ENCODE measurements around the gene ZFP64. TPM values are rescaled to one million over a fixed set of nuclear protein-coding genes. Genes with fewer than 3 reads are reported as not detected.

The ZFP64 gene
- total and polyA plus RNA-seq, 4 donors, result 10.8 to 22.0 (median 14.6) TPM

GRCh38 chr20:52167232-52167840 is 24.2 kb downstream of the ZFP64 start:
- Histone ChIP-seq H3K4me3 (ENCODE audit: low read depth, low read length) (no peak overlapping the region), H3K9me3 (ENCODE audit: control insufficient read depth, insufficient read depth, low read length) (peaks cover 6% of the 10 kb centered on the region), H3K27ac (ENCODE audit: low read depth, low read length) (no peak overlapping the region), H3K36me3 (ENCODE audit: control insufficient read depth, insufficient read depth, low read length) (peaks cover 27% of the 10 kb centered on the region), H3K27me3 (ENCODE audit: control insufficient read depth, insufficient read depth, low read length) (no peaks in the 10 kb centered on the region), H3K4me1 (ENCODE audit: control insufficient read depth, insufficient read depth, low read length) (no peaks in the 10 kb centered on the region)
- 100% methylated on average over 1 of the region's 4 CpGs for WGBS (ENCODE audit: insufficient coverage)
- no peak for DNase-seq (ENCODE audit: low read depth in 4 of 6, low spot score in 6 of 6)

GRCh38 chr20:52166150-52166549 is 25.4 kb downstream of the ZFP64 start:
- Histone ChIP-seq H3K9me3 (ENCODE audit: control insufficient read depth, insufficient read depth, low read length) (peaks cover 6% of the 10 kb centered on the region), H3K4me1 (ENCODE audit: control insufficient read depth, insufficient read depth, low read length) (no peaks in the 10 kb centered on the region), H3K27ac (ENCODE audit: low read depth, low read length) (no peak overlapping the region), H3K36me3 (ENCODE audit: control insufficient read depth, insufficient read depth, low read length) (peaks cover 21% of the 10 kb centered on the region), H3K27me3 (ENCODE audit: control insufficient read depth, insufficient read depth, low read length) (no peaks in the 10 kb centered on the region), H3K4me3 (ENCODE audit: low read depth, low read length) (no peak overlapping the region)
- WGBS (ENCODE audit: insufficient coverage), result no CpG with 5 or more reads among the region's 1 CpG
- no peak for DNase-seq (ENCODE audit: low read depth in 4 of 6, low spot score in 6 of 6)

DNA sequence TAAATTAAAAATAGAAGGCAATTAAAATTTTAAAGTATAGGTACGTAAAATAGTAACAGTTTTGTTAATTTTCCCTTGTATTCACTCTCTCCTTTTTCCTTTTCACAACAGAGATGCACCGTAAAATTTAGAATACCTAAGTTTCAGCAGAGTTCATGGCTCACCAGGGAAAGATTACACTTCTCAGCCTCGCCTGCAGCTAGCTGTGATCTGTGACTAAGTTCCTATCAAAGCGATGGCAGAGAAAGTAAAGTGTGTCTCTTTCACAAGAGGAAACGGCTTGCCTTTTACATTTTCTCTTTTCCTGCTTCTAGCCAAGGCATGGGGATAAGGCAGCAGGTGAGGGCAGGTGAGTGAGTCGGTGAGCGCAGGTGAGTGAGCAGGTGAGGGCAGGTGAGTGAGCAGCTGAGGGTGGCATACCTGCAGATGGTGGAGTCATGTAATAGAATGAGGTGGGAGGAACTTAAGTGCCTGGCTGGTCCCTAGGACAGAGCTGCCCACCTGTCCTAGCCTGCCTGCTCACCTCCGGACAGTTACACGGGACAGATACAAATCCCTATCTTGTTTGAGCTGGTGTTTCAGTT is 30.9 kb downstream of the ZFP64 start:
- H3K9me3 ChIP-seq (ENCODE audit: control insufficient read depth, insufficient read depth, low read length), result peaks cover 7% of the 10 kb centered on the region
- H3K27me3 ChIP-seq (ENCODE audit: control insufficient read depth, insufficient read depth, low read length), result no peaks in the 10 kb centered on the region
- 89% methylated on average over 4 of the region's 9 CpGs for WGBS (ENCODE audit: insufficient coverage)
- H3K4me3 ChIP-seq (ENCODE audit: low read depth, low read length), result no peak overlapping the region
- no peak overlapping the region for H3K27ac ChIP-seq (ENCODE audit: low read depth, low read length)
- peak in 3 of 6 donors; percentile 7 to 74 (median 17) for DNase-seq (ENCODE audit: low read depth in 4 of 6, low spot score in 6 of 6)
- H3K36me3 ChIP-seq (ENCODE audit: control insufficient read depth, insufficient read depth, low read length), result peaks cover 35% of the 10 kb centered on the region
- H3K4me1 ChIP-seq (ENCODE audit: control insufficient read depth, insufficient read depth, low read length), result no peaks in the 10 kb centered on the region

DNA sequence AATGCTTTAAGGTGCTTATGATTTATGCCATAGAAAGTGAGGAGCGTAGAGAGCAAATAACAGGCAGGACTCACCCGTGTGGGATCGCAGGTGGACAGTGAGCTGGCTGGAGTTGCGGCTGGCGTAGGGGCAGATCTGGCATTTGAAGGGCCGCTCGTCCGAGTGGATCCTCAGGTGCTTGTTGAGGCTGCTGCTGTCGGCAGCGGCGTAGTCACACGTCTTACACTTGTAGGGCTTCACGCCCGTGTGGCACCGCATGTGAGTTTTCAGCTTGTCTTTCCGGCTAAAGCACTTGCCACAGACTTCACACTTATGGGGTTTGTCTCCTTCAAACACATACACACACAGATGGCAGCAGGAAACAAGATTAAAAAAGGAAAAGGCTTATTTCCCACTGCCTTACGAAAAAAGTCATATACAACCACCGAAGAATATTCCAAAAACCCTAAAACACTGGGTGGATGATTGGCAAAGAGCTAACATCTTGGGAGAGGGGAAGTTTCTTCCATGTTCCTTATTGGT is 31.5 kb downstream of the ZFP64 start:
- peaks cover 32% of the 10 kb centered on the region for H3K36me3 ChIP-seq (ENCODE audit: control insufficient read depth, insufficient read depth, low read length)
- WGBS (ENCODE audit: insufficient coverage), result 96% methylated on average over 12 of the region's 18 CpGs

DNA sequence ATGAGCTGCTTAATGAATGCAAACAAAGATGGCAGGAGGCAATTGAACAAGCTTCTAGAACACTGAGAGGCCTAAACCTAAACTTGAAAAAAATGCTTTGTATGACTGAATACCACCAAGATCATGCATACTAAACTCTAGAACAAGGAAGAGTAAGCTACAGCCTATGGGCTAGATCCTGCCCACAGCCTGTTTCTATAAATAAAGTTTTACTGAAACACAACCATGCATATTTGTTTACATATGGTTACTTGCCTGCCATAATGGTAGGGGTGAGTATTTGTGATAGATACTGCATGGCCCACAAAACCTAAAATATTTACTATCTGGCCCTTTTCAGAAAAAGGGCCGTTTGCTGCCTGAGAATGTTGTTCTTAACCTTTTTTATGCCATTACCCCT is 37.0 kb downstream of the ZFP64 start:
- Histone ChIP-seq H3K4me1 (ENCODE audit: control insufficient read depth, insufficient read depth, low read length) (no peaks in the 10 kb centered on the region), H3K36me3 (ENCODE audit: control insufficient read depth, insufficient read depth, low read length) (peaks cover 33% of the 10 kb centered on the region), H3K27ac (ENCODE audit: low read depth, low read length) (no peak overlapping the region), H3K9me3 (ENCODE audit: control insufficient read depth, insufficient read depth, low read length) (peaks cover 5% of the 10 kb centered on the region), H3K27me3 (ENCODE audit: control insufficient read depth, insufficient read depth, low read length) (no peaks in the 10 kb centered on the region), H3K4me3 (ENCODE audit: low read depth, low read length) (no peak overlapping the region)
- DNase-seq (ENCODE audit: low read depth in 4 of 6, low spot score in 6 of 6), result no peak
- WGBS (ENCODE audit: insufficient coverage), result no CpG with 5 or more reads among the region's 1 CpG

More for the DNA sequence above, 31.5 kb downstream of the ZFP64 start:
- Histone ChIP-seq H3K4me3 (ENCODE audit: low read depth, low read length) (no peak overlapping the region), H3K4me1 (ENCODE audit: control insufficient read depth, insufficient read depth, low read length) (no peaks in the 10 kb centered on the region), H3K27ac (ENCODE audit: low read depth, low read length) (no peak overlapping the region), H3K27me3 (ENCODE audit: control insufficient read depth, insufficient read depth, low read length) (no peaks in the 10 kb centered on the region), H3K9me3 (ENCODE audit: control insufficient read depth, insufficient read depth, low read length) (peaks cover 5% of the 10 kb centered on the region)
- DNase-seq (ENCODE audit: low read depth in 4 of 6, low spot score in 6 of 6), result peak in 2 of 6 donors; percentile 7 to 73

GRCh38 chr20:52153896-52154295 is 37.7 kb downstream of the ZFP64 start:
- Histone ChIP-seq H3K4me1 (ENCODE audit: control insufficient read depth, insufficient read depth, low read length) (no peaks in the 10 kb centered on the region), H3K4me3 (ENCODE audit: low read depth, low read length) (no peak overlapping the region), H3K36me3 (ENCODE audit: control insufficient read depth, insufficient read depth, low read length) (peaks cover 29% of the 10 kb centered on the region), H3K27ac (ENCODE audit: low read depth, low read length) (no peak overlapping the region), H3K27me3 (ENCODE audit: control insufficient read depth, insufficient read depth, low read length) (no peaks in the 10 kb centered on the region), H3K9me3 (ENCODE audit: control insufficient read depth, insufficient read depth, low read length) (peaks cover 5% of the 10 kb centered on the region)
- 100% methylated on average over 2 of the region's 7 CpGs for WGBS (ENCODE audit: insufficient coverage)
- DNase-seq (ENCODE audit: low read depth in 4 of 6, low spot score in 6 of 6), result no peak

DNA sequence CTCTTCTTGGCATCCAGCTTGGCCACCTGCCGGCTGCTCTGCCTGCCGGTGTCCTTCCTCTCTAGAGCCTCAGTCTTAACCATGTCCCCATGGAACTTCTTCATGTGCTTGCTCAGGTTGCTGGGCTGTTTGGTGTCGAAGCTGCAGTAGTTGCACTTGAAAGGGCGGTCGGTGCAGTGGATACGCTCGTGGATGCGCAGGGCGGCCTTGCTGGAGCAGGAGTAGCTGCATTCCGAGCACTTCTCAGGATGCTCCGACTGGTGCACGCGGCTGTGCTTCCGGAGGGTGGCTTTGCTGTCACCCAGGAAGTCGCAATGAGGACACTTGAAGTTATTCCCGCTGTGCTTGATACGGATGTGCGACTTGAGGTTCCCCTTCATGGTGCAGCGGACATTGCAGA is 38.7 kb downstream of the ZFP64 start:
- Histone ChIP-seq H3K27me3 (ENCODE audit: control insufficient read depth, insufficient read depth, low read length) (no peaks in the 10 kb centered on the region), H3K4me1 (ENCODE audit: control insufficient read depth, insufficient read depth, low read length) (no peaks in the 10 kb centered on the region), H3K36me3 (ENCODE audit: control insufficient read depth, insufficient read depth, low read length) (peaks cover 19% of the 10 kb centered on the region), H3K9me3 (ENCODE audit: control insufficient read depth, insufficient read depth, low read length) (peaks cover 5% of the 10 kb centered on the region), H3K4me3 (ENCODE audit: low read depth, low read length) (no peak overlapping the region), H3K27ac (ENCODE audit: low read depth, low read length) (no peak overlapping the region)
- no peak for DNase-seq (ENCODE audit: low read depth in 4 of 6, low spot score in 6 of 6)
- WGBS (ENCODE audit: insufficient coverage), result 95% methylated on average over 19 of the region's 19 CpGs

GRCh38 chr20:52152416-52152815 is 39.2 kb downstream of the ZFP64 start:
- H3K36me3 ChIP-seq (ENCODE audit: control insufficient read depth, insufficient read depth, low read length), result peaks cover 19% of the 10 kb centered on the region

GRCh38 chr20:52150440-52151258 is 40.9 kb downstream of the ZFP64 start:
- no peak overlapping the region for H3K27ac ChIP-seq (ENCODE audit: low read depth, low read length)
- H3K4me3 ChIP-seq (ENCODE audit: low read depth, low read length), result no peak overlapping the region
- no peaks in the 10 kb centered on the region for H3K9me3 ChIP-seq (ENCODE audit: control insufficient read depth, insufficient read depth, low read length)
- WGBS (ENCODE audit: insufficient coverage), result no CpG with 5 or more reads among the region's 2 CpGs
- no peaks in the 10 kb centered on the region for H3K27me3 ChIP-seq (ENCODE audit: control insufficient read depth, insufficient read depth, low read length)
- DNase-seq (ENCODE audit: low read depth in 4 of 6, low spot score in 6 of 6), result peak in 5 of 6 donors; percentile 12 to 90 (median 50)
- H3K4me1 ChIP-seq (ENCODE audit: control insufficient read depth, insufficient read depth, low read length), result no peaks in the 10 kb centered on the region
- H3K36me3 ChIP-seq (ENCODE audit: control insufficient read depth, insufficient read depth, low read length), result peaks cover 19% of the 10 kb centered on the region

More at GRCh38 chr20:52152416-52152815, 39.2 kb downstream of the ZFP64 start:
- H3K9me3 ChIP-seq (ENCODE audit: control insufficient read depth, insufficient read depth, low read length), result peaks cover 4% of the 10 kb centered on the region
- no peaks in the 10 kb centered on the region for H3K4me1 ChIP-seq (ENCODE audit: control insufficient read depth, insufficient read depth, low read length)
- 95% methylated on average over 26 of the region's 26 CpGs for WGBS (ENCODE audit: insufficient coverage)
- no peak for DNase-seq (ENCODE audit: low read depth in 4 of 6, low spot score in 6 of 6)
- no peak overlapping the region for H3K4me3 ChIP-seq (ENCODE audit: low read depth, low read length)
- no peak overlapping the region for H3K27ac ChIP-seq (ENCODE audit: low read depth, low read length)
- no peaks in the 10 kb centered on the region for H3K27me3 ChIP-seq (ENCODE audit: control insufficient read depth, insufficient read depth, low read length)
